GM12873 (cell line): ENCODE results near the gene BRIP1.

Experiments used
- CTCF ChIP-seq: IDR thresholded peaks from 2 replicates; pipeline ENCODE4 v1.5.1; 2012; ENCODE audit warnings: low read depth, mild to moderate bottlenecking, moderate library complexity, low read length, control low read depth; ENCODE audit not compliant: insufficient read depth; ENCODE audit errors: missing control alignments

The BRIP1 gene

GRCh38 chr17:61739002-61739401, 124.3 kb downstream of the BRIP1 start:
- TF ChIP-seq CTCF, result no peak

DNA sequence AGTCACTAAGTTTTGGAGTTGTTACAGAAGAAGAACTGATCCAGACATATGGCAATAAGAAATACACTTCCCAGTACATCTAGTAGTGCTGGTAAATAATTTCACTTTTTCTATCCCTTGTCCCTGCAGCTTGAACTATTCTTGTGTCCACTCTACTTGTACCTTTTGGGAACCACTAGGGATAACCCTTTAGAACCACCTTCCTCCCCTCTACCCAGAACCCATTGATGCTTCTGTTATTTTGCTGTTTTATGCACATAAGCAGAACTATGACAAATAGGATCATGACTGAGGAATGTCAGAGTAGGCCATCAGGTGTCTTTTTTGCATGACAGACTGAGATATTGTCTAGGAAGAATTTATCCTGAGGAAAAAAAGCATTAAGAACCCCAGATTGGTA, 125.1 kb downstream of the BRIP1 start:
- TF ChIP-seq CTCF, result no peak

DNA sequence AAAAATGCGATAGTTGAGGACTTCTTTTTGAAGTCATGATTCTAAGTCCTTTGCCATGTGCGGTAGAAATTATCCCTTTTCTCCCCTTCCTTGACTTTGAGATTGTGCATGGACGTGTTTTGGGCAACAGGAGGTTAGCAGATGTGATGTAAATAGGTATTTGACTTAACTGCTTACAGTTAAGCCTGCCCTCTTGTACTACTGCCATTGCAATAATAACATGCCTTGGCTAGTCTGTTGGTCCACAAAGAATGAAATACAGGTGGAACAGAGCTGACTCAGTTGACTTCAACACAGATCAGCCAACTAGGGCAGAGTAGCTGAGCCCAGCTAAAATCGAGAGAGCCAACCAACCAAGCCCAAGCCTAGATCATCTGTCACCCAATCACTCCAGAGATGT, 125.5 kb downstream of the BRIP1 start:
- no peak for TF ChIP-seq CTCF

GRCh38 chr17:61736438-61736837, 126.9 kb downstream of the BRIP1 start:
- TF ChIP-seq CTCF, result no peak

DNA sequence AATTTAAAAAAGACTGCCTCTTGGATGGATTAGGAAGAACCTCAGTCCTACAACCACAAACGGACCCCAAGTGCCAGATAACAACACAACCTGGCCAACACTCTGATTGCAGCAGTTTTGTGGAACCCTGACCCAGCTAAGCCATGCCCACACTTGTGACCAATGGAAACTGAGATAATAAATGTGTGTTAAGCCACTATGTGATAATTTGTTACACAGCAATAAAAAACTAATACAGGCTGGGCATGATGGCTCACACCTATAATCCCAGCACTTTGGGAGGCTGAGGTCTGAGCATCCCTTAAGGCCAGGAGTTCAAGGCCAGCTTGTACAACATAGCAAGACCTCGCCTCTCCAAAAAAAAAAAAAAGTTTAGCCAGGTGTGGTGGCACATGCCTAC, 127.5 kb downstream of the BRIP1 start:
- TF ChIP-seq CTCF, result no peak

- TF ChIP-seq CTCF, result no peak
Measured at GRCh38 chr17:61734466-61734865, 128.9 kb downstream of the BRIP1 start.

DNA sequence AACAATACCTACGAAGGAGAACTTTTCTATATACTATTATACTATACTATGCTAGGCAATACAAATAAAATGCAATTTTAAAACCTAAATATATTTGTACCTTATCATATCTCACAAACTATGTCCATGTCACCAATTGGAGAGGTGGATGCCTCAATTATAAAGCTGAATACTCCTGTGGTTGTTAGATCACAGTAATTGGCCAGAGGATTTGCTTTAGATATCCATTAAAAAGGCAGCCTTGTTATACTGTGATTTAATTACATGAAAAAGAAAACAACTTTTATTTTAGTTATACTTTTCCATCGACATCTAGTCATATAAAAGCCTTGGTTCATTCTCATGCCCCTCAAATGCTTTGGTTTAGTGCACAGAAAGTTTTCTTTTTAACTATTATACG, 129.3 kb downstream of the BRIP1 start:
- no peak for TF ChIP-seq CTCF

GRCh38 chr17:61733021-61733420, 130.3 kb downstream of the BRIP1 start:
- no peak for TF ChIP-seq CTCF
